ENCODE results near the gene HOXD8.
A peak's percentile ranks its signal among the peaks of the same experiment; 100 is the strongest.

HOXD8 gene

DNA sequence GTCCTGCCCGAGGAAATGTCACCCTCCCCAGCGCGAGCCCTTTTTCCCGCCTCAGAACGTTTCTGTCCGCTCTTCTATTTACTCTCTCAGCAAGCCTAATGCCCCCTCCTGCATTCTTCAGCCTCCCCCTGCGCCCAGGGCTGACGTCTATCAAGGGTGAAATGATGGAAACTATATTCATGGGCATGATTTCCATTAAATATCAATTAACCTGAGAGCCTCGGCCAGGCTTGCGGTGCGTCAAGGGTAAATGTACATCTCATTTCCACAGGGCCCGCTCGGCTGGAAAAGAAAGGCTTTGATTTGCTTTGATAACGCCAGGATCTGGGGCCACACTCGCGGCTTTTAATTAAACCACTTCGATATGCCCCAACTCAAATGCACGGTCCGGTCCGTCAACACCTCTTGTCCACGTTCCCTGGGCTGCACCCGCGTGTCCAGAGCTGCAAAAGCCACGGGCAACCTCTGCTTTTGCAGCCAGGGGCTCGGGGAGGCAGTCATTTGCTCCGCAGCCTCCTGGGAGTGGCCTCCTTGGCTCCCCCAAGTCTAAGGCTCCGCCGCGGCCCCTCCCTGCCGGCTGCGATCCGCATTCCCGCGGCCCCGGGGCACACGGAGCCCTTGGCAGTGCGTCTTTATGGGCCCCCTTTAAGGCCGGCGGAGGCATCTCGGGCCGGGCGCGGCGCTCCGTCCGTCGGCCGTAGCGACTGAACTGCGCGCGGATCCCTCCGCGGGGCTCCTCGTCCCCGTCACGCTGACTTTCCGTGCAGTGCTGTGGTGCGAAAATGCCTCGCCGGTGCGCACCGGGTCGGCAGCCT is at the start of gene HOXD8:
Gene HOXD8 (plus strand): TSS at position 724 of the 815 bp plus-strand sequence. CDS start 662 bp downstream, outside the sequence.
- DNase-seq: peak; percentile 61 to 72

DNA sequence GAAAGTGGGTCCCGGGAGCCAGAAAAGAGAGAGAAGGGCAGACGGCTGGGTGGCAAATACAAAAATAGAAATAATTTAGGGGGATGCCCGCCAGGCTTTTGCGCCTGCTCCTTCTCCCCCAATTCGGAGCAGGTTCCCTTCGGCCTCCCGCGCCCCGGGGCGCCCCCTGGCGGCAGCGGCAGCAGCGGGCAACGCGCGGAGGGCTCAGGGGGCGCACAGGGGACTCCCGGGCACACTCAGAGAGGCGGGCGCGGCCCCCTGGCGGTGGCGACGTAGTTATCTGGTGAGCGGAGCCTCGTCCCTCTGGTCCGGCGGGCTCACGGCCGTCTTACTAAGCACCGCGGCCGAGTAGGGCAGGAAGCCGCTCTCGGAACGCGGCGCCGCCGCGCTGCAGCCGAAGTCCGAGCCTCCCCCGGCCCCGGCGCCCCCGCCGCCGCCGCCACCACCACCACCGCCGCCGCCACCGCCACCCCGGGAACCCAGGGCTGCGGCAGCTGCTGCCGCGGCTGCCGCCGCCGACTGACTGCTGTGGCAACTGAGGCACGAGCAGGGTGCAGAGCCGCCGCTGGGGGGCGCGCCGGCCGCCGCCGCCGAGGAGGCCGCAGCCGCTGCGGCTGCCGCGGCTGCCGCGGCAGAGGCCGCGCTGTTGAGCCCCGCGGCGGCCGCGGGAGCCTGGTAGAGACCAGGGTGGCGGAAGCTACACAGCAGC is 49.5 kb upstream of the HOXD8 start:
- DNase-seq: no peak

DNA sequence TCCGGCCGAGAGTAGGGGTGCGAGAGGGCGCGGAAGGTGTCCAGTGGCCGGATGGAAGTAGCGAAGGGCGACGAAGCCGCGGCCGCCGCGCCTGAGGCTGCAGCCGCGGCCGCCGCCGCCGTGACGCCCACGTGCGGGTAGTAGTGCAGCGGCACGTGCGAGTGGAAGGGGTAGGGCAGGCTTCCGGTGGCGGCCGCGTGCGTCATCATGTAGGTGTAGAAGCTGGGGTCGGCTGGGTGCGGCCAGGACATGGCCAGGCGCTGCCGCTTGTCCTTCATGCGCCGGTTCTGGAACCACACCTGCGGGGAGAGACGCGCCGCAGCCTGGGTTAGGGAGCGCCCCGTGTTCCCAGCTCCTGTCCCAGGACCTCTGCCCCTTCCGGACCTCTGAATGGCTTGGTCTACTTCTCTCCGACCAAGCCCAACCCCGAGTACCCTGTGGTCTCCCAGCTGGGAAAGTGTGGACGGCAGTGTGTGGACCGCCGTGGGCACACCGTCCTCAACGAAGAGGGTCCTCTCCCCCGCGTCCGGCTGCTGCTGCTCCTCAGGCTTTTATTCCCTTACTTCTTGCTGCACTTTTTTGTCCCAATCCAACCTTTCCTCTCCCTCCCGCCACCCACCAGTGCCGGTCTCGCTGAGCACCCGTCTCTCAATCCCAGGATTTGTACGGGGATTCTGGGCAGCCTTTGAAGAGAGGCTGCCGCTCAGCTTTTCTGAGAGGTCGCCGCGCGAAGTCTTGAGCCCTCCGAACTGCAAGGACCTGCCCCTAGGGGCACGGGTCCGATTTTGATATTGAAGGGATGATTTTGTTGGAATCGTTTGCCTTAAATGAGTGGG is 48.7 kb upstream of the HOXD8 start:
- DNase-seq: no peak

DNA sequence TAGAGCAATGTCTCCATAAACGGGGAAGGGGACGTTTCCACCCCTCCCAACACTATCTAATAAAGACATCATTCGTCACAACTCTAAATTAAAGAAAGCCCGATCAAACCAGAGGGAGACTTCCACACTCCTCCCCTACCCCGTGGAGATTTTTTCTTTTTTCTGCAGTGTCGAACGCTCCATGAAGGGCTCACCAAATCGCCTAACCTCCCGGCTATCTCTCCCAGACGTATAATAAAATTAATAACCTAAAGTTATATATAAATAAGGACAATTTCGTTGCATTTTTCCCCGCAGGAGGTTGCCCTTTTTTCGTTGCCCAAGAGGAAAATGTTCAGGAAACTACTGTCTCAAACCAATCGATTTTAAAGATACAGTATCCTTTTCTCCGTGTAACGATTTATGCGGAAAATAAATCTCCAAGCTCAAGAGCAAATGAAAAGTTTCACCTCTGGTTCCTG is 48.1 kb upstream of the HOXD8 start:
- no peak for DNase-seq

DNA sequence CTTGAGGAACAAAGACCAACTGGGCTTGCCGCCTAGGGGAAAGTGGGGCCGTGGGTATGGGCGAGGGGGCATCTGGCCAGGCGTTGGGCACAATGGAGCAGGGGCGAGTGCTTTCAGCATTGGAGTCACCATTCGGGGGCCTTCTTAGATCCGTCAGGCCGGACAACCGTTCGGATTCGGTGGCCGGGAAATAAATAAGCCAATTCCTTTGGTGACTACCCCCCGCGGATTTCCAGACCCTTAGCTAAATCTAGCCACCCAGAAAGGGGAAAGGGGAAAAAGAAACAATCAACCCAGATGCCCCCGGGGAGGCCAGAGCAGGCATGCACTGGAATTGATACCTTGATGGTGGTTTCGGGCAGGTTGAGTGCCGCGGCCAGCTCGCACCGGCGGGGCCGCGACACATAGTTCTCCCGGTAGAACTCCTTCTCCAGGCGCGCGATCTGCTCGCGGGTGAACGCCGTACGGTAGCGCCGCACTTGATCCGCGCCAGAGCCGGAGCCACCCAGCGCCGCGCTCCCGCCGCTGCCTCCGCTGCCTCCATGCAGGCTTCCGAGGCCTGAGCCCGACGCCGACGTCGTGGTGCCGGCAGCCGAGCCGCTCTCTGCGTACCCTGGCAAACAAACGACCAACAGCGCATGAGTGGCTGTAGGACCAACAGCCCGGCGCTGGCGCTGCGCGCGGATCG is 47.5 kb upstream of the HOXD8 start:
- no peak for DNase-seq

DNA sequence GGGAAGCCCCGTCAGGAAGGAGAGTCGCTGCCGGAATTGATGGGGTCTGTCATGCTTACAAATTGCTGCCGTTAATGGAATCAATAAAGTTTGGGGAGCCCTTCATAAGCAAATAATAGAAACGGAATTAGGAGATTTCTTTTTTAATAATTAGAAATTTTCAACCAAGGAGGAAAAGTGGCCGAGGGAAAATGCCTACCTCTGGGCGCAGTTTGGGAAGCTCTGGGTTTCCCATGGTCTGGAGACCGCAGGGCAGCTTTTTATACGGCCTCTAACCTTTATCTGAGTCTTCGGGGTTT is 47.0 kb upstream of the HOXD8 start:
- no peak for DNase-seq

DNA sequence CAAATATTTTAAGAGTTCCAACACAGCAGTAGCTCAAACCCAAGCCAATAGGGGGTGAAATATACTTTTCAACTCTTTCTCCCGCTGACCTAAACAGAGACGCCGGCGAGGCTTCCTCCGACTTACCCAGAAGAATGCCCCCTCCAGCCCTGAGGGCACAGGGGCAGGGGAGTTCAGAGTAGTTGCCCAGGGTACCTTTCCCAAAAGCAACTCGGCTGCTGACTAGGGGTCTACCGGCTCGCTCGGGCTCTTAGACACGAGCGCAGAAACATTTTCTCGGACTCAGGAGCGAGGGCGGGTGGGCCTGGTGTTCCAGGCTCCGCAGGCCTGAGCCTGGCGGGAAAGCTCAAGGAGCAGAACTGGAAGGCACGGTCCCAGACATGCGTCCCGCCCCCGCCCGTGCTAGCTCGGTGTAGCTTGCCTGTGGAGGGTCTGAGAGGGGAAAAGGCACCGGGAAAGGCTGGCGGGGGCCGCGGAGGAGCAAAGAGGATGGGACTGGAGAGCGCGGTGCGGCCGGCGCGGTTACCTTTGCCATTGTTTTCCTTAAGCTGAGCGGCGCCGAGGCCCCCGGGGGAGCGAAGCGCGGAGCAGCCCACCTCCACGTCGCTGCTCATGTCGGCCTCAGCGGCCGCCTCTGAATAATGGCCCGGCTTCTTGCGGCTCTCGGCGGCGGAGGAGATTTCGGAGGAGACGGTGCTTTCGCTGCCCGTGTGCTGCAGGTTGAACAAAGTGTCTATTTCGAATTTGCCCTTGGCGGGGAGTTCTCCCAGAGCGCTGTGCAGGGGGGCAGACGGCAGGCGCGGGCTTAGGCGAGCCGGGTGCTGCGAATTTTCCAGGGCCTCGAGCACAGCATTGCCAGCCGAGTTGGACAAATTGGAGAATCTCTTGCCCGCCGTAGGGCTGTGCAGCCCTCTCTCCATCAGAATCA is 46.4 kb upstream of the HOXD8 start:
- DNase-seq: no peak

DNA sequence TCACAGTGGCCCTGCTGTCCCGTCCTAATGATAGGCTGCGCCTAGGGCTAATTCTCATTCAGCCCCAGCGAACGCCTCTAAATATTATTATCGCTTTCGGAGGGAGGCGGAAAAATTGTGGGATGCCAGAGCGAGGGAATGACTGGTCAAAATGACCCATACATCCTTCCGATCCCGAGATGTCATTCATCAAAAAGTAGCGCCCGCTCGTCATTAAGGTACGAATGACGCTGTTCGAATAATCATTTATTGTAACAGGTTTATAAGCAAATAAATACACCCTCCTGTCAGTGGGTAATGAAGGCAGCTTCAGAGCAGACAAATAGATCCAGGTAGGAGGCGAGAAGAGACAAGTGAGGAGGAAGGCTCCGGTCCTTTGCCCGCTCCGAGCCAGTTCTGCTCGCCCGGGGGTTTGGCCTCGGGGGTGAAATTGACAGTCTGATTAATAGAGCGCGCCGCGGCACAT is 45.7 kb upstream of the HOXD8 start, which contains the start of gene EVX2:
Gene EVX2 (minus strand): TSS at position 167 of the 466 bp plus-strand sequence. CDS start 186 bp downstream, outside the sequence.
- DNase-seq: no peak

DNA sequence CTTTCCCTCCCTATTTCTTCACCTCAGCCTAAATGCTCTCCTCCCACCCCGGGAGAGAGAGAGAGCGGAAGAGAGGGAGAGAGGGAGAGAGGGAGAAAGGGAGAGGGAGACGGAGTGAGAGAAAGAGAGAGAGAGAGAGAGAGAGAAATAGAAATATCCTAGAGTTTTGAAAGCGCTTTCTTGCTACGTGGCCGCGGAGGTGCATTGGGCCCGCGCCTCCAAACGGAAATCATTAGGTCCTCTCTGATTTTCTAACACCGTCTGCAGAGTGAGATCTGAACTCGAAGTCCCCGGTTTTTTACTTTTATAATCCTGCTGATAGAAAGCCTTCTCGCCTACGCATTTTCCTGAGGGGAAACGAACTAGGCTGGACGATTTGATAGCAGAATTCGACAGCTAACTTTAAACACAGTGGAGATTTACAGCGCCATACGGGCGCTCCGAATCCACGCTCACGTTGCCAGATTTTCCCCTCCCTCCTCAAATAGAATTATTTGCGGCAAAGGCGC is 44.8 kb upstream of the HOXD8 start:
- DNase-seq: no peak

DNA sequence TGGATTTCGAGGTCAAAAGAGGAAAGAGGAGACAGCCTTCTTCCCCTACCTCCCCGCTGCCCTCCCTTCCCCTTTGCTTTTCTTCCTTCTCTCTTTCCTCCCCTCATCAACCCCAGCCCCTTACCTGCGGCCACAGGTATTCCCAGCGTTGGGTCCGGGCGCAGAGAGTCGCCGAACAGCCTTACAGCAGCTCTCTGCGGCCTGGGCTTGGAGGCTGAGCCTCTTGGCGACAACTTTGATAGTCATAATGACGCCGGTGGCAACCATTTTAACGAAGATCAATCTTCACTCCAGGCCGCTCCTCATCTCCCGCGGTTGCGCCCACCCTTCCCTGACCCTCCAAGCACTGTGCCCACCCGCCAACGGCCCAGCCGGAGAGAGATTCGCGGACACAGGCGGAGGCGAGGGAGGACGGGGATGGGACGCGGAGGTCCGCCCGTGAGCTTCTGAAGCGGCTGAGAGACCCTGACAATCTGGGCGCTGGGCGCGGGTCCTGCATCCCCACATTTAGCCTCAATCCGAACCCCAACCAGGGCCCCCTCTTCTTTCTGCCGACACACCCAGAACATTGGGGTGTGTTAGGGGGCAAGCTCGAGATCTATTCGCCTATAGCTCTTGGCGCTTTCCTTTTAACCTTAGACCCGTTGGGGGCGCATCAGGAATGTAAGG is 44.3 kb upstream of the HOXD8 start:
- no peak for DNase-seq

DNA sequence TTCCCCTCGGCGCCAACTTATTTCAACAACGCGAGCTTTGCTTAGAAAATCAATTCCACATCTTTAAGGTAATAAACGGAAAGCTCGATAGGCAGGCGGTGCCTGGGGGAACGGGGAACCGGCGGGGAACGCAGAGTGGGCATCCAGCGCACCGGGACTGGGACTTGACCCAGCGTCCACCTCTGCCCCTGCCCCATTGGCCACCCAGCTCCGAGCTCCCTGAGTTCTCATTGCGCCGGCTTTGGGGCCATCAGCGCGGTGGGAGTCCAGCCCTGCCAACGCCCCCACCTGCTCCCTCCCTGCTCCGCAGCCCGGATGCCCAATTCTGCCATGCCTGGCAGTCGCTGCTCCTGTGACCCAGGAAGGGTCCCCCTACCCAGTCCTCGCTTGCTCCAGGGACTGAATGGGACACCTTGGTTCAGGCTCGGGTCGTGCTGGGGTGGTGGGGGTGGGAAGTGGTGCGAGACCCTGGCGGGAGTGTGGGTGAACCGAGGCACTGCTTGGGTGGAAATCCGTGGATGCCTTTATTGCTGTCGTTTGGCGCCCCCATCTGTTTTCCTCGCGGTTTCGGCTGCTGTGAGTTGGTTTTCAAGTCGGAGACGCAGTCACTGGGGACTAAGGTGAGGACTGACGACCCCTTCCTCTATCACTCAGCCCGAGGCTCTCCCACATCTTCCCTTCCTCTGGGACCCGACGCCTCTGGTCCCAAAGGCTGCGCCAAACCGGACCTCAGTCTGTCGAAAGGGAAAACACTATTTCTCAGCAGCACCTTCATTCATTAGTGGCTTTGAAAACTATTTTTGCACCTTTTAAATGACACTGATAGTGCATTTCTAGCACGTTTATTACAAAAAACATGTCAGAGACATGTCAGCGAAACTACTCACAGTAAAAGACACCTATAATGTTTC is 43.4 kb upstream of the HOXD8 start:
- peak; percentile 57 to 67 for DNase-seq

DNA sequence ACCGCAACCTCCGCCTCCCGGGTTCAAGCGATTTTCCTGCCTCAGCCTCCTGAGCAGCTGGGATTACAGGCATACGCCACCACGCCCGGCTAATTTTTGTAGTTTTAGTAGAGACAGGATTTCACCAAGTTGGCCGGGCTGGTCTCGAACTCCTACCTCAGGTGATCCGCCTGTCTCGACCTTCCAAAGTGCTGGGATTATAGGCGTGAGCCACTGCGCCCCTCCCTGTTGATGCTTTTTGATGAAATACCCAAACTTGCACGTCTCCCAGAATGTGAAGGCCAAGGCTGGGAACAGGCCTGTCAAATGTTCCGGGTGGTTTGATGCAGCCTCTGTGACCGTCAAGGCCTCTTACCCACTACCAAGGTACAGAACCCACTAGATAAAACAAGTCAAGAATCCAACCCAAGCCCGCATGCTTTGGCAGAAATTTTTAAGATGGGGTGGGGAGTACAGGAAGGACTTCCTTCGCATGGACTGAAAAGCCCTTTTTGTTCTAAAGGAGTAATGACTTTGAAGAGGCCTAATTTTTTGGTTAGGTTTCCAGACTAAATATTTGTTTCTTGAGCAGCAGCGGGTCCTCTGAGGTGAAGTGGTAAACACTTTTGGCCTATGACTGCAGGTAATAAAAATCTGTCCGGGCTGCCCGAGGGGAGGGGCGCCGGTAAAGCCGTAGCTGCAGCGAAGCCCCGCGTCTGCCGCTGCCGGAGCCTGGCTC is 42.0 kb upstream of the HOXD8 start:
- no peak for DNase-seq

DNA sequence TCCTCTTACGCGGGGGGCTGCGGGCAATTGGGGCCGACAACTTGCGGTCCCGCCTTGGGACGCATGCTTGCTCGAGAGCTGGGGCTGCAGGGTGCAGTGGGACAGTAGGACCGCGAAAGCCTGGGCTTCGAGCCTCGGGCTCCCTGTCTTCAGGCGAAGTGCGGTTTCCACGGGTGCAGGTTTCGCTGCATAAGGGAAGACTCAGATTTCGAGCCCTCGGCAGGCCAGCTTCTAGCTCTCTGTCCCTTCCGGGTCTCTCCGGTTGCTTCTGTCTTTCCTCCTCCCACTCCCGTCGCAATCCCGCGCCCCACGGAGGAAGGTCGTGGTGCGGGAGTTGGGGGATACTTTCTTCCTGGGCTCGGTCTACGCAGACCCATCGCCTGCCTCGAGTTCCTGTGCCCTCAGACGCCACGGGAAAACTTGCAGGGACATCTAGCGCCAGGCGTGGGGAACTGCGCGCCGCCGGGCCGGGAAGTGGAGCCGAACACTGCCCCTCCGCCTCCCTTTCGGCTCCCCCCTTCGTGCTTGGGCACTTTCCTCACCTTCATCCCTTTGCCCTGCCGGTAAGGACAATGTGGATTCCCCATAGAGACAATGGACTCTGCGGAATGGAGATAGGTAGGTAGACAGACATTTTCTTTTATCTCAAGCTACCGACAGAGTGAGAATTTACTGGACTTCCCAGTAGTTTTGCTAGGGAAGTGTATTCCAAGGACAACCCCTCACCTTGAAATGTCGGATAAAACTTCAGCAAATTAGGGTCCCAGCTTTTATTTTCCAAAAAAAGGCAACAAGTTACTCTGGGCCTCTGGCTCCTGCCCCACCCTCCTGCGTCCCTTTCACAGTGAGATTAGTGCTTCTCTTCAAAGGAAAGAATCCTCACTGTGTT is 41.2 kb upstream of the HOXD8 start:
- peak; percentile 69 to 78 for DNase-seq

DNA sequence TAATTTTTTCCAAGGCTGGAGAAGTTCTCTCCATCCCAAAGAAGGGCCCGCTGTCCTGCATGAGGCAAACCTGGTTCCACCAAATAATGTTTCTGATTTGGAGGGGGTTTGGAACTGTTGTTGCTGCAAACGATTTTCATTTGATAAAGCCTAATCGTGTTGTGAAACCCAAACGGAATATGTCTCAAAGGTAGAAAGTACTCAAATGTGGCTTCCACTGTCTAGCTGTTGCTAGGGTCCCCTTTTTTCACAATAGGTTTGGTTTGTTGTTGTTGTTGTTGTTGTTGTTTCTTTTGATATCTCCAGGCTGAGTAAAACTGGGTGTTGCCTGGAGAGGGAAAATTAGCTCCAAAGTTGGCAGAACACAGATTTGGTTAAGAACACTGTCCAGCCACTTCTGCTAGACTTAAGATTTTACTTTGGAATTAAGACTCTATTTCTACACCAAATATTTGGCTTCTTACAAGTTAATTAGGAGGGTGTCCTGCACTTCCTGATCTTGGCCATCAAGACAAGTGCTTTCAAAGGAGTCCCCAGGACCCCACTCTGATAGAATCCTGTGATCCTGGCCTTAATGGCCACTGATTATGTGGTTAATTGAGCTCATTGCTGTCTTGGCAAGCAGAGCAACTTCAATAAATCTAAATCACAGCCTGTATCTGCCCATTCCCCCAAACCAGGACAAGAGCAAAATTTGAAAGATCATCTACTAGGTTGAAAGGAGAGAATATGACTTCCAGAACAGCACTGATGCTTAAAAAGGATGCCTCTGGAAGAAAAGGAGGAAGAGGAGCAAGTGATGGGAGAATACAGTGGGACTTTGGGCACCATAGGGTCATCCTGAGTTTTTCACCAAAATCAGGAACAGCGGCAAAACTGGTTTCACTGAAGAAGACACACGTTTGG is 40.3 kb upstream of the HOXD8 start:
- DNase-seq: no peak

DNA sequence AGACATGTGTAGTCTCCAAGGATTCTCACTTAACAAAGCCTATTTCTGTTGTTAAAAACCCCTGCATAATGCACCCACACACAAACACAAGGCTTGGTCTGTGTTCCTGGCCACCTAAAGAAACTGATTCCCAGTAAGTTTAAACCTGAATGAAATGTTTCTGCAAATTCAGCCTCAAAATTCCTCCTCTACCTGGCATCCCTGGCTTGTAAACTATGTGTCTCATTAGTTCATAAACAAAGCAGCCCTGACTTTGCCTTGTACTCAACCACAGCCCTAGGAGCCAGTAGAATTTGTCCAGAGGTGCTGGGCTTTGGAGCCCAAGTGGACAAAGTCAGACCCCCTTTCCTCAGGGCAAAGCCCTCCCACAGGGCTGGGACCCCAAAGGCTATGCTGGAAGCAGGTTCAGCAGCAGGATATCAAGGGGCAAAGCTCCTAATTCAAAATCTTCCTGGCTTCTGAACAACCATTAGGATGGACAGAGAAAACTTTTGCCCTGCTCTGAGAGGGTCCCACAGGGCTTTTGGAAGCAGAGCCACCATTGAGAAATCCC is 39.6 kb upstream of the HOXD8 start:
- no peak for DNase-seq

DNA sequence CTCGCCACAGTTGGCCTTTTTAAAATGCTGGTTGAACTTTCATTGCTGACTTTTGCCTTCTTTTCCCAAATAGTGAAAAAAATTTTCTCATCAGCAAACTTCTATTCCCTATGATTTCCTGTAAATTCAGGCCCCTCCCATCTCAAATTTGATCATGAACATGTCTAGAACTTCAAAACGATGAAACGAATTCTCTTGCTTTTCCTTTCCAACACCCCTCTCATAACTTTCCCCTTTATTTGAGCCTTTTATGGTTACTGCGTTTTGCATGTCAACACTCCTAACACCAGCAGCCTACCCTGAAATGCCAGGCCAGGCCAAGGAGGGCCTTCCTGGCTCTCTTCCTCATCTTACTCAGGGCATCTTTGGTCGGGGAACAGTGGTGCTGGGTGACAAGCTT is 38.6 kb upstream of the HOXD8 start:
- no peak for DNase-seq

Data from Kasumi-1 (cell line).